GM21786 (cell line): ENCODE data around the gene HDGFL3.
"Not testable (repeated sequence)": the region's sequence is repeated elsewhere in the genome, so short reads cannot be mapped to it uniquely, and the experiment has no call there.

Experiments
- ATAC-seq: cut with Tn5 transposase; IDR thresholded peaks from one replicate; pipeline ENCODE4 v1.9.1; 2021; ENCODE audit not compliant: unreplicated experiment

HDGFL3 gene

DNA sequence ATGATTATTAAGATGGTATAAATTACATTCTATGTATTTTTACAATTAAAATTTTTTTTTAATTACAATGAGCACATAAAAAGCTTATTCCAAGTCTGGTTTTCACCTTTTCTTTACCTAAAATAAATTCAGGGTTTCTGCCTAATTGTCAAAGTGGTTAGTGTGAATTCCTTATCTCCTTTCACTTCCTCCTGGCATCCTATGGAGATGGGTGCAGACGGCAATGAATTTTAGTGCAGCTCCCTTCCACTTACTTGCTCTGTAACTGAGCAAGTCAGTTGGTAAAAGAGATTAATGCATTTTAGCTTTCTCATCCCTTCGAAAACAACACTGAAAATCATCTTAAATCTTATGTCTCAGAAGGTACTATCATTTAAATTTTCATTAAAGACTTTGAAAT is 13.1 kb downstream of the HDGFL3 start:
- no peak for ATAC-seq

DNA sequence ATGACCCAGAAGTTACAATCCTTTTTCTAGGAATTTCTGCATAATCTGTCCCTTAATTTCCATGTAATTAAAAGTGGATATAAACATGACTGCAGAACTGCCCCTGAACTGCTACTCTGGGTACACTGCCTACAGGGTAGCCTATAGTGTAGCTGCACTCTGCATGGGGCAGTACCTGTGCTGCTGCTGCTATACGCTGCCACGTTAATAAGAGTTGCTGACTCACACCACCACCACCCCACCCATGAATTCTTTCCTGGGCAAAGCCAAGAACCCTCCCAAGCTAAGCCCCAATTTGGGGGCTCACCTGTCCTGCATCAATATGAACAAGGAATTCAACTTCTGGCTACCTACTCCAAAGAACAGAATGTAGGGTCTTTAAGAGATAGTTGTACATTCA is 13.9 kb downstream of the HDGFL3 start:
- no peak for ATAC-seq

- ATAC-seq: no peak
Measured at GRCh38 chr15:83192742-83193141, 14.9 kb downstream of the HDGFL3 start.

DNA sequence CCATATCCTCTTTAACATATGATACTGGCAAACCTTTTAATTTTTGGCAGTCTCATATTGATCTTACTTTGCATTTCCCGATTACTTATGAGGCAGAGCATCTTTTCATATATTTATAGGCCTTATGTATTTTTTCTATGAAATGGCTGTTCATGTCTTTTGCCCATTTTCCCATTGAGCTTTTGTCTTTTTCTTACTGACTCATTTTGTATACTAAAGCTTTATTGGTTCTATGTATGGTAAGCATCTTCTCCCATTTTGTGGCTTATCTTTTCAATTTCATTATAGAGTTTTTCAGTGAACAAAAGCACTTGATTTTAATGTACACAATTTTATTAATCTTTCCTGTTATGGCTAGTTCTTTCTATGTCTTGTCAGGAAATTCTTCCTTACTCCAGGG is 17.2 kb downstream of the HDGFL3 start:
- no peak for ATAC-seq

DNA sequence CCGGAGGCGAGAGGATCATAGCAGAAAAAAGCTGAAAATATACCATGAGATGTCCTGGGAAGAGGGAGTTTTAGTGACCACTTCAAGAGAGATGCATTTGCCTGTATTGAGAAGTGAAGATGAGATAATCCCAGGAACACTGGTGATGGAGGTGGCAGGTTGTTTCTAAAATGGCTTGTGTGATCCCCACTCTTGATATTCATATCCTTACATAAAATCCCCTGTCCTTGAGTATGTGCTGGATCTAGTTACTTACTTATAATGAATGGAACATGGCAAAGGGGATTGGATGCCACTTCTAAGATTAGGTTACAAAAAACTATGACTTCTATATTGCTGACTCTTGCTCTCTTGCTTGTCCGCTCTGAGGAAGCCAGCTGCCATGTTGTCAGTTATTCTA is 22.1 kb downstream of the HDGFL3 start:
- no peak for ATAC-seq

- ATAC-seq: no peak
Measured at GRCh38 chr15:83178869-83179325, 28.7 kb downstream of the HDGFL3 start.

DNA sequence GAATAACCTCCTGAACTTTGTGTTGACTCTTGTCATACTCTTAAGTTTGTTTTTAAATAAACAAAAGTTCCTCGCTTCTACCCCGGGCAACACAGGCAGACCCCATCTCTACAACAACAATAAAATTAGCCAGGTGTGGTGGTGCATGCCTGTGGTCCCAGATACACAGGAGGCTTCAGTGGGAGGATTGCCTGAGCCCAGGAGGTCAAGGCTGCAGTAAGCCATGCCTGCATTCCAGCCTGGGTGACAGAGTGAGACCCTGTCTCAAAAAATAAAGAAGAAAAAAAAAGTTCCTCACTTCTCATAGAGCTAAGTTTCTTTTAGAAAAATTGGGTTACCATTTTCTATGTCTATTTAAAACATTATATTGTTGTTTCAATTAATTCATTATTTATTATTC is 29.2 kb downstream of the HDGFL3 start:
- no peak for ATAC-seq

GRCh38 chr15:83174891-83175290 is 32.7 kb downstream of the HDGFL3 start:
- no peak for ATAC-seq

- ATAC-seq: no peak
Measured at GRCh38 chr15:83170474-83171165, 37.0 kb downstream of the HDGFL3 start.

DNA sequence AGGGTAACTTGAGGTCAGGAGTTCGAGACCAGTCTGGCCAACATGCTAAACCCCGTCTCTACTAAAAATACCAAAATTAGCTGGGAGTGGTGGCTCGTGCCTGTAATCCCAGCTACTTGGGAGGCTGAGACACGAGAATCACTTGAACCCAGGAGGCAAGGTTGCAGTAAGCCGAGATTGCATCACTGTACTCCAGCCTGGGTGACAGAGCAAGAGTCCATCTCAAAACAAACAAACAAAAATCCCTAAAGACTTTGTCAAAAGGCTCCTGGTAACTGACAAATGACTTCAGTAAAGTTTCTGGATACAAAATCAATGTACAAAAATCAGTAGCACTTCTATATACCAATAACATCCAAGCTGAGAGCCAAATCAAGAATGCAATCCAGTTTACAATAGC is 38.0 kb downstream of the HDGFL3 start:
- not testable (repeated sequence) for ATAC-seq

- ATAC-seq: no peak
Measured at GRCh38 chr15:83166830-83167229, 40.8 kb downstream of the HDGFL3 start.

DNA sequence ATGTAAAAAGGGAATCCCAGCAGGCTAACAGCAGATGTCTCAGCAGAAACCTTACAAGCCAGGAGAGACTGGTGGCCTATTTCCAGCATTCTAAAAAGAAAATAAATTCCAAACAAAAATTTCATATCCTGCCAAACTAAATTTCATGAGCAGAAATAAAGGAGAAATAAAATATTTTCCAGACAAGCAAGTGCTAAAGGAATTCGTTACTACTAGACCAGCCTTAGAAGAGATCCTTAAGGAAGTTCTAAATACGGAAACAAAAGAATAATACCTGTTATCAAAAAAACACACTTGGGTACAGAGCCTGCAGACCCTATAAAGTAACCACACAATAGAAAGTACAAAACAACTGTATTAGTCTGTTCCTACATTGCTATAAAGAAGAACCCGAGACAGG is 41.4 kb downstream of the HDGFL3 start:
- no peak for ATAC-seq

GRCh38 chr15:83164771-83165404 is 42.7 kb downstream of the HDGFL3 start:
- ATAC-seq: no peak

- no peak for ATAC-seq
Measured at GRCh38 chr15:83164111-83164770, 43.4 kb downstream of the HDGFL3 start.

- no peak for ATAC-seq
Measured at GRCh38 chr15:83163032-83163431, 44.6 kb downstream of the HDGFL3 start.

- no peak for ATAC-seq
Measured at GRCh38 chr15:83160741-83161140, 46.9 kb downstream of the HDGFL3 start.

GRCh38 chr15:83158393-83158792 is 49.2 kb downstream of the HDGFL3 start:
- ATAC-seq: no peak

DNA sequence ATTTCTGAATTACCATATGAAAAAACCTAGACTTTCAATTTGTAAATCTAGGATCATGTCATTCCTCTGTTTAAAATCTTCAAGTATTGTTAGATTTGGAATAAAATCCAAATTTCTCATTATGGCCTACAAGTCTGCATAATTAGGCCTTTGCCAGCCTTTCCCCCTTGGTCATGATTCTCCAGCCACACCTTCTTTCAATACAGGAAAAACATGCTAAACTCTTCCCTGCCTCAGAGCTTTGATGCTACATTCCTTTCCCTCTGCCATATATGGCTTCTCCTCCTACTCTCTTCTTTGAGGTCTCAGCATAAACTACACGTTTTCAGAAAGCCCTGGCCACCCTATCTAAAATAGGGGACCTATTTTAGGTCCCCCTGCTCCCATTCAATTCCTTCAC is 51.7 kb downstream of the HDGFL3 start:
- no peak for ATAC-seq

GRCh38 chr15:83153288-83153687 is 54.3 kb downstream of the HDGFL3 start:
- no peak for ATAC-seq

- no peak for ATAC-seq
Measured at GRCh38 chr15:83144771-83145170, 62.9 kb downstream of the HDGFL3 start.

DNA sequence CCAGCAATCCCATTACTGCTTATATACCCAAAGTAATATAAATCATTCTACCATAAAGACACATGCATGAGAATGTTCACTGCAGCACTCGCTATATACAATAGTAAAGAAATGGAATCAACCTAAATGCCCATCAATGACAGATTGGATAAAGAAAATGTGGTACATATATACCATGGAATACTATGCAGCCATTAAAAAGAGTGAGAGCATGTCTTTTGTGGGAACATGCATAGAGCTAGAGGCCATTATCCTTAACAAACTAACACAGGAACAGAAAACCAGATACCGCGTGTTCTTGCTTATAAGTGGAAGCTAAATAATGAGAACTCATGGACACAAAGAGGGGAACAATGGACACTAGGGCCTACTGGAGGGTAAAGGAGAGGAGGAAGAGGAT is 65.5 kb downstream of the HDGFL3 start:
- not testable (repeated sequence) for ATAC-seq

GRCh38 chr15:83132861-83133523 is 74.6 kb downstream of the HDGFL3 start:
- ATAC-seq: no peak
